Smooth muscle cell (in vitro differentiated cells): Measurements from ENCODE around the gene GNG2. TPM values are rescaled to one million over a fixed set of nuclear protein-coding genes. Genes with fewer than 3 reads are reported as not detected.
A peak's percentile ranks its signal among the peaks of the same experiment; 100 is the strongest.

Experiments
- DNase-seq: peaks from one replicate; lab custom pipeline; 2025; ENCODE audit not compliant: unreplicated experiment; lab: John Stamatoyannopoulos, UW
- H2AFZ ChIP-seq: fragments of 200-600 bp; sonication (generic); 2 replicates; pipeline ENCODE4 v1.6.0; 2016; ENCODE audit warnings: antibody characterized with exemption, low read depth, mild to moderate bottlenecking
- H3F3A ChIP-seq: fragments of 200-600 bp; sonication (generic); 2 replicates; pipeline ENCODE4 v1.6.0; 2017; ENCODE audit warnings: antibody characterized with exemption, low read depth
- H3K27ac ChIP-seq: fragments of 200-600 bp; sonication (generic); 2 replicates; pipeline ENCODE4 v1.5.1; 2016; ENCODE audit warnings: low read depth, mild to moderate bottlenecking
- H3K27me3 ChIP-seq: fragments of 200-600 bp; sonication (generic); 2 replicates; pipeline ENCODE4 v1.6.1; 2016; ENCODE audit warnings: low read depth, mild to moderate bottlenecking
- H3K36me3 ChIP-seq: fragments of 200-600 bp; sonication (generic); 2 replicates; pipeline ENCODE4 v1.5.1; 2016; ENCODE audit warnings: low read depth
- H3K4me1 ChIP-seq: fragments of 200-600 bp; sonication (generic); 2 replicates; pipeline ENCODE4 v1.5.1; 2016; ENCODE audit warnings: low read depth
- H3K4me2 ChIP-seq: fragments of 200-600 bp; sonication (generic); 2 replicates; pipeline ENCODE4 v1.6.0; 2016; ENCODE audit warnings: mild to moderate bottlenecking
- H3K4me3 ChIP-seq: fragments of 200-600 bp; sonication (generic); 2 replicates; pipeline ENCODE4 v1.5.1; 2016; ENCODE audit warnings: mild to moderate bottlenecking
- H3K79me2 ChIP-seq: fragments of 200-600 bp; sonication (generic); 2 replicates; pipeline ENCODE4 v1.6.0; 2016; ENCODE audit warnings: low read depth, mild to moderate bottlenecking
- H3K9ac ChIP-seq: fragments of 200-600 bp; sonication (generic); 2 replicates; pipeline ENCODE4 v1.6.0; 2016; ENCODE audit warnings: low read depth
- H3K9me3 ChIP-seq: fragments of 200-600 bp; sonication (generic); replicated peaks from 2 replicates; pipeline ENCODE4 v1.5.1; 2016; ENCODE audit warnings: low read depth
- H4K20me1 ChIP-seq: fragments of 200-600 bp; sonication (generic); 2 replicates; pipeline ENCODE4 v1.6.0; 2016; ENCODE audit warnings: low read depth
- CTCF ChIP-seq: fragments of 200-600 bp; sonication (generic); IDR thresholded peaks from 2 replicates; pipeline ENCODE4 v1.5.1; 2017; ENCODE audit warnings: borderline replicate concordance, mild to moderate bottlenecking, antibody characterized with exemption; ENCODE audit not compliant: insufficient read depth, poor library complexity, severe bottlenecking
- WGBS: methylation state at CpG from one replicate; pipeline ENCODE4 v1.1.7; 2016; ENCODE audit warnings: low lambda C conversion rate; 5-methylcytosine and 5-hydroxymethylcytosine counted together
- polyA plus RNA-seq: library from polyadenylated mRNA; unstranded; fragments of >200 nt; fragmentation: Nextera tagmentation; extraction: Ambion mirVana; gene quantifications from 2 replicates; pipeline ENCODE4 v1.2.1, GENCODE V29; 2016
- total RNA-seq: library from RNA; depleted of rRNA; stranded (reverse); fragments of >200 nt; gene quantifications from 2 replicates; pipeline ENCODE4 v1.2.3, GENCODE V29; 2014

The GNG2 gene
- total and polyA plus RNA-seq, 2 experiments from 2014 or later = 83.6 to 128 TPM

- WGBS = 79% methylated on average over 10 of the region's 10 CpGs
- H3K36me3 ChIP-seq = no peaks in the 10 kb centered on the region
- TF ChIP-seq CTCF = no peak
- H3K4me1 ChIP-seq = peaks cover 2% of the 10 kb centered on the region
- H3K4me3 ChIP-seq = no peak overlapping the region
- no peak overlapping the region for H3K9ac ChIP-seq
- peaks cover 3% of the 10 kb centered on the region for H3F3A ChIP-seq
- peak overlapping the region; percentile 8 for H3K27ac ChIP-seq
- H3K4me2 ChIP-seq = no peak overlapping the region
- no peaks in the 10 kb centered on the region for H3K27me3 ChIP-seq
- no peak for DNase-seq
- H3K79me2 ChIP-seq = peaks cover 34% of the 10 kb centered on the region
- H4K20me1 ChIP-seq = peaks cover 19% of the 10 kb centered on the region
- no peak overlapping the region for H2AFZ ChIP-seq
- no peaks in the 10 kb centered on the region for H3K9me3 ChIP-seq
Measured at GRCh38 chr14:51928568-51928967, 68.2 kb downstream of the GNG2 start.

GRCh38 chr14:51929166-51929565, 68.8 kb downstream of the GNG2 start:
- DNase-seq = no peak

GRCh38 chr14:51929910-51930682, 69.7 kb downstream of the GNG2 start:
- H3K4me2 ChIP-seq = no peak overlapping the region

More at GRCh38 chr14:51929166-51929565, 68.8 kb downstream of the GNG2 start:
- H3K27me3 ChIP-seq = no peaks in the 10 kb centered on the region
- H3F3A ChIP-seq = no peaks in the 10 kb centered on the region
- peak overlapping the region; percentile 26 for H3K4me2 ChIP-seq
- no peak overlapping the region for H2AFZ ChIP-seq
- H3K4me1 ChIP-seq = no peaks in the 10 kb centered on the region
- H3K79me2 ChIP-seq = peaks cover 35% of the 10 kb centered on the region
- no peaks in the 10 kb centered on the region for H3K36me3 ChIP-seq
- 8% methylated on average over 4 of the region's 4 CpGs for WGBS
- H3K4me3 ChIP-seq = no peak overlapping the region
- H3K27ac ChIP-seq = peak overlapping the region; percentile 8
- no peak for TF ChIP-seq CTCF
- H3K9me3 ChIP-seq = no peaks in the 10 kb centered on the region
- peaks cover 20% of the 10 kb centered on the region for H4K20me1 ChIP-seq
- no peak overlapping the region for H3K9ac ChIP-seq

More at GRCh38 chr14:51929910-51930682, 69.7 kb downstream of the GNG2 start:
- TF ChIP-seq CTCF = no peak
- Histone ChIP-seq H3K79me2 (peaks cover 33% of the 10 kb centered on the region), H3K27me3 (no peaks in the 10 kb centered on the region), H2AFZ (no peak overlapping the region), H3K9me3 (no peaks in the 10 kb centered on the region), H4K20me1 (peaks cover 20% of the 10 kb centered on the region), H3K4me1 (no peaks in the 10 kb centered on the region), H3K27ac (no peak overlapping the region), H3K36me3 (no peaks in the 10 kb centered on the region), H3F3A (no peaks in the 10 kb centered on the region), H3K9ac (no peak overlapping the region), H3K4me3 (no peak overlapping the region)
- no peak for DNase-seq
- 92% methylated on average over 8 of the region's 8 CpGs for WGBS
